Prostate gland (tissue), 2 donors: ENCODE results near the gene IRGQ. TPM values are rescaled to one million over a fixed set of nuclear protein-coding genes. Genes with fewer than 3 reads are reported as not detected.

Experiments
- DNase-seq: peaks from one replicate; pipeline ENCODE4 v3.0.0-alpha.2; 2019; ENCODE audit warnings: low spot score
- H3K27ac ChIP-seq, 2 donors: fragments of 200-600 bp; sonication (generic); 2 replicates each; pipeline ENCODE4 v1.5.1; 2017 to 2019
- H3K27me3 ChIP-seq: fragments of 200-600 bp; sonication (generic); replicated peaks from 2 replicates; pipeline ENCODE4 v1.5.1; 2019; ENCODE audit not compliant: insufficient read depth
- H3K36me3 ChIP-seq, 2 donors: fragments of 200-600 bp; sonication (generic); 1 replicate in 1 of 2; 2 replicates in 1 of 2; pipeline versions ENCODE4 v1.5.1 to v1.8.1; 2017 to 2019
- H3K4me1 ChIP-seq: fragments of 200-600 bp; sonication (generic); replicated peaks from 2 replicates; pipeline ENCODE4 v1.5.1; 2019
- H3K4me3 ChIP-seq, 2 donors: fragments of 200-600 bp; sonication (generic); 2 replicates each; pipeline ENCODE4 v1.5.1; 2017 to 2019
- H3K9me3 ChIP-seq: fragments of 200-600 bp; sonication (generic); 2 replicates; pipeline ENCODE4 v1.5.1; 2017
- POLR2A ChIP-seq: fragments of 450-650 bp; IDR thresholded peaks from one replicate; pipeline ENCODE4 v1.6.1; 2016; ENCODE audit warnings: antibody characterized with exemption, mild to moderate bottlenecking
- POLR2AphosphoS5 ChIP-seq: sonication (generic); formaldehyde crosslinking; IDR thresholded peaks from one replicate; pipeline ENCODE4 v1.6.1; 2017; ENCODE audit warnings: antibody characterized with exemption
- WGBS: methylation state at CpG from one replicate; pipeline ENCODE4 v1.1.5; 2018; 5-methylcytosine and 5-hydroxymethylcytosine counted together
- intact Hi-C: fragments of 100-400 bp; cut with DNase I; formaldehyde crosslinking; loops from one replicate; pipeline ENCODE4 v1.14.2; 2022
- total RNA-seq, 2 donors: library from RNA; depleted of rRNA; stranded (reverse); fragments of >200 nt; gene quantifications; one replicate each; pipeline ENCODE4 v1.1.0, GENCODE V29; 2016
- TF ChIP-seq, protein P1 (sequence below), 4 experiments: fragments of 200-600 bp in 2 of 4; fragments of 450-650 bp in 2 of 4; sonication (generic) in 2 of 4; IDR thresholded peaks; 1 replicate in 3 of 4; 2 replicates in 1 of 4; pipeline ENCODE4 v1.5.1; 2016 to 2019; ENCODE audit warnings: antibody characterized with exemption in 4 of 4, mild to moderate bottlenecking in 2 of 4, moderate library complexity in 2 of 4

IRGQ gene
- total RNA-seq, 2 donors from 2014 or later, result 28.3 to 30.4 TPM

DNA sequence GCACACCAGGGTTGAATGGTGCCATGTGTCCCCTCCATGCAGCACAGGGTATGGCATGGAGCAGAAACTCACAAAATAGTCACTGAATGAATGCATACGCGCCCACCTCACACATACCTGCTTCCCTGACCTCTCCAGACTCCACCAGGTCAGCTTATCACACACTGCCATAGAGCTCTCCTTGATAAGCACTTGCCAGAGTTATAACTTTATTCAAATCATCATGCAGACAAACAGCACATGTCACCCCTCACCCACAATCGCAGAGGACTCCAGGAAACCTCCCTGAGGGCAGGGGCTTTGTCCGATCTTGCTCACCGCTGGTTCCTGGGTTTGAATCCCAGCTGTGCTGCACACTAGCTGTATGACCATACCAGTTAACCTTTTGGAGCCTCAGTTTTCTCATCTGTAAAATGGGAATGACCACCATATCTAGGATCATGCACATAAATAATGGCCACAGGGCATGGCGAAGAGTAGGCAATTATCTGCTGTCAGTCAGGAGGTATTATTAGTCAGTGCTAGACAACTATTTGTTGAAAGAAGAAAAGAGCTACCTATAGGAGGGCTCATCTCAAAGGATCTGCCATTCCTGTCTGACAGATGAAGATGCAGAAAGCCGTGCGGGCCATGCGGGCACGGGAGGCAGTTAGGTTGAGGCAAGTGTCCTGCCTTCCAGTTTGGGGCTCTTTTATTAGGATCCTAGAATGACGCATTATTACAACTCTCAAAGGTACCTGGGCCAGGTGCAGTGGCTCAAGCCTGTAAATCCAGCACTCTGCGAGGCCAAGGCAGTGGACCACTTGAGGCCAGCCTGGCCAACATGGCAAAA lies 34.6 kb downstream of the IRGQ start:
- Histone ChIP-seq H3K36me3 (no peaks in the 10 kb centered on the region), H3K4me1 (no peaks in the 10 kb centered on the region), H3K27me3 (no peaks in the 10 kb centered on the region), H3K9me3 (no peaks in the 10 kb centered on the region), H3K27ac (no peak overlapping the region), H3K4me3 (no peak overlapping the region)
- intact Hi-C loops, result no loop called here
- TF ChIP-seq POLR2AphosphoS5, result no peak
- no peak for TF ChIP-seq POLR2A
- TF ChIP-seq, protein P1, sequence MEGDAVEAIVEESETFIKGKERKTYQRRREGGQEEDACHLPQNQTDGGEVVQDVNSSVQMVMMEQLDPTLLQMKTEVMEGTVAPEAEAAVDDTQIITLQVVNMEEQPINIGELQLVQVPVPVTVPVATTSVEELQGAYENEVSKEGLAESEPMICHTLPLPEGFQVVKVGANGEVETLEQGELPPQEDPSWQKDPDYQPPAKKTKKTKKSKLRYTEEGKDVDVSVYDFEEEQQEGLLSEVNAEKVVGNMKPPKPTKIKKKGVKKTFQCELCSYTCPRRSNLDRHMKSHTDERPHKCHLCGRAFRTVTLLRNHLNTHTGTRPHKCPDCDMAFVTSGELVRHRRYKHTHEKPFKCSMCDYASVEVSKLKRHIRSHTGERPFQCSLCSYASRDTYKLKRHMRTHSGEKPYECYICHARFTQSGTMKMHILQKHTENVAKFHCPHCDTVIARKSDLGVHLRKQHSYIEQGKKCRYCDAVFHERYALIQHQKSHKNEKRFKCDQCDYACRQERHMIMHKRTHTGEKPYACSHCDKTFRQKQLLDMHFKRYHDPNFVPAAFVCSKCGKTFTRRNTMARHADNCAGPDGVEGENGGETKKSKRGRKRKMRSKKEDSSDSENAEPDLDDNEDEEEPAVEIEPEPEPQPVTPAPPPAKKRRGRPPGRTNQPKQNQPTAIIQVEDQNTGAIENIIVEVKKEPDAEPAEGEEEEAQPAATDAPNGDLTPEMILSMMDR (IDR thresholded peaks at IDR 0.05), result no peak
- WGBS, result 88% methylated on average over 12 of the region's 12 CpGs
- DNase-seq, result no peak

DNA sequence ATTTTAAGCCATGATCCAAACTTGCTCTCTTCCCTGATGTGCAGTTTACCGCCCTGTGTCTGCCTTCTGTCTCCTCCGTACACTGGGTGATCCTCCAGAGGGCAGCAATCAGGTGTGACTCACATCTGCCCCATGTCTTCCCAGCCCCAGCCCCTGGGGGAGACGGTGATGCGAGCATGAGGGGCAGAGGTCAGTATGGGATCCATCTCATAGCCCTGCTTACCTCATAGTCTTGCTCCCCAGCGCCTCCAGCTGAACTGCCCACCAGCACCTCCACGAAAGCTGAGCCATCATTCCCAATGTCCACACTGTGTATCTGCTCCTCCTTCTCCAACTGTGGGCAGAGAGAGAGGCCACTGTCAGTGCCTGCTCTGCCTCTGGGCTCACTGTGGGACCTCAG lies 35.2 kb downstream of the IRGQ start:
- H3K36me3 ChIP-seq, result no peaks in the 10 kb centered on the region
- H3K4me1 ChIP-seq, result no peaks in the 10 kb centered on the region
- no peak overlapping the region for H3K27ac ChIP-seq
- no peaks in the 10 kb centered on the region for H3K9me3 ChIP-seq
- H3K27me3 ChIP-seq, result no peaks in the 10 kb centered on the region
- TF ChIP-seq, protein P1 (IDR thresholded peaks at IDR 0.05), result no peak
- no peak for TF ChIP-seq POLR2AphosphoS5
- no peak for TF ChIP-seq POLR2A
- no peak for DNase-seq
- 84% methylated on average over 6 of the region's 6 CpGs for WGBS
- intact Hi-C loops, result no loop called here
- no peak overlapping the region for H3K4me3 ChIP-seq

DNA sequence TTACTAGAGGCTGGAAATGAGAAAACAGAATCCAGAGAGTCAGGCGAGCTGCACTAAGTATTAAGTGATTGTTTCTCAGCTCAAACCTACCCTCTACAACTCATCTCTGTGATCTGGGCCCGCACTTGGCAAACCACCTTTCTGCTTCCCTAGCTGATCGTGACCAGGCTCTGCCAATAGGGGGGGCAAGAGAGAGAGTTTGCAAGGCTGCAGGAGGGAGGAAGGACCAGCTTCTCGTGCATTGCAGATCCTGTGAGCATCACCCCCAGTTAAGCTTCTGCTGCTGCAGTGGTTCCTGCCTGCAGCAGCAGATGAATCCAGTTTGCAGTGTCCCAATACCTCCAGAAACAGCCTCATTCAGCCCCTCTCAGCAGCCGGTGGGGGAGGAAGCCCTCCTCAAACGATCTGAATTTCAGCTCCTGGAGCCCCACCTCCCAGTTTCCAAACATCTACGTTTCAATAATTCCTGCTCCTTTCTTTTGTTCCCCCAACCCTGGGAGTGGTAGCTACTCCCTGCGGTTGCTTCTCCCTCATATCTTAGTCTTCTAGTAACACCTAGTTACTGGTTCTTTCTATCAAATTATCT lies 40.7 kb downstream of the IRGQ start:
- peaks cover 6 to 11% of the 10 kb centered on the region in 2 donors for H3K36me3 ChIP-seq
- H3K4me3 ChIP-seq, result no peak overlapping the region
- no peaks in the 10 kb centered on the region for H3K4me1 ChIP-seq
- DNase-seq, result peak; percentile 68
- TF ChIP-seq, protein P1 (IDR thresholded peaks at IDR 0.05), result peak in 3 of 4 experiments; percentile 56 to 62 (median 57)
- no peak for TF ChIP-seq POLR2A
- peak; percentile 34 for TF ChIP-seq POLR2AphosphoS5
- WGBS, result 34% methylated on average over 8 of the region's 8 CpGs
- intact Hi-C loops, result no loop called here
- no peaks in the 10 kb centered on the region for H3K9me3 ChIP-seq
- H3K27me3 ChIP-seq, result no peaks in the 10 kb centered on the region
- H3K27ac ChIP-seq, result no peak overlapping the region

DNA sequence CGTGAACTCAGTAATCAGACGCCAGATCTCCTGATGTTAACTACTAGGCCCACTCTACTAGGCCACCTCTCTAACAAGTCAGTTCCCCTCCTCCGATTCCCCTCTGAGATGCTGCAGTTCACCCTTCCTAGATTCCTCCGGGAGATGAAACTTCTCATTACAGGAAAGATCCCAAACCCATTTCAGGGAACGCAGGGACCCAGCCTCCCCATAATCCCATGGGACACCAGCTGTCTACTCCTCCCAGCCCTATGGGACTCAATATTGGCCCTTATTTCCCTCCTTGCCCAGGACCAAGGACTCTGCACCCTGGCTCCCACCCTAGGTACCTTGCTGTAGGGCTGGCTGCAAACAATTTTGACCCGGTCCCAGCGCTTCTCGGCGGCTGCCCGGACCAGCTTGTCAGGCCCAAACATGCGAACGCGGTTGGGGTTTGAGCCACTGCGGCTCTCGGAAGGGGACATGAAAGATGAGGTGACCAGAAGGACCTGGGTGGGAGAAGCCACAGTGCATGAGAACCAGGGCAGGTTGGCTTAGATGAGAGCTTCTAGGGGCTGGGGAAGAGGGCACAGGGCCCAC lies 41.5 kb downstream of the IRGQ start:
- peaks cover 6 to 11% of the 10 kb centered on the region in 2 donors for H3K36me3 ChIP-seq
- intact Hi-C loops, result no loop called here

More for the DNA sequence above, 41.5 kb downstream of the IRGQ start:
- 92% methylated on average over 15 of the region's 15 CpGs for WGBS
- Histone ChIP-seq H3K27me3 (no peaks in the 10 kb centered on the region), H3K27ac (no peak overlapping the region), H3K4me3 (no peak overlapping the region), H3K4me1 (no peaks in the 10 kb centered on the region), H3K9me3 (no peaks in the 10 kb centered on the region)
- DNase-seq, result no peak
- TF ChIP-seq POLR2A, result no peak
- no peak for TF ChIP-seq POLR2AphosphoS5
- TF ChIP-seq, protein P1 (IDR thresholded peaks at IDR 0.05), result no peak
